ENCODE data around the gene SEBOX.

Gene SEBOX, protein sequence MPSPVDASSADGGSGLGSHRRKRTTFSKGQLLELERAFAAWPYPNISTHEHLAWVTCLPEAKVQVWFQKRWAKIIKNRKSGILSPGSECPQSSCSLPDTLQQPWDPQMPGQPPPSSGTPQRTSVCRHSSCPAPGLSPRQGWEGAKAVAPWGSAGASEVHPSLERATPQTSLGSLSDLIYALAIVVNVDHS

DNA sequence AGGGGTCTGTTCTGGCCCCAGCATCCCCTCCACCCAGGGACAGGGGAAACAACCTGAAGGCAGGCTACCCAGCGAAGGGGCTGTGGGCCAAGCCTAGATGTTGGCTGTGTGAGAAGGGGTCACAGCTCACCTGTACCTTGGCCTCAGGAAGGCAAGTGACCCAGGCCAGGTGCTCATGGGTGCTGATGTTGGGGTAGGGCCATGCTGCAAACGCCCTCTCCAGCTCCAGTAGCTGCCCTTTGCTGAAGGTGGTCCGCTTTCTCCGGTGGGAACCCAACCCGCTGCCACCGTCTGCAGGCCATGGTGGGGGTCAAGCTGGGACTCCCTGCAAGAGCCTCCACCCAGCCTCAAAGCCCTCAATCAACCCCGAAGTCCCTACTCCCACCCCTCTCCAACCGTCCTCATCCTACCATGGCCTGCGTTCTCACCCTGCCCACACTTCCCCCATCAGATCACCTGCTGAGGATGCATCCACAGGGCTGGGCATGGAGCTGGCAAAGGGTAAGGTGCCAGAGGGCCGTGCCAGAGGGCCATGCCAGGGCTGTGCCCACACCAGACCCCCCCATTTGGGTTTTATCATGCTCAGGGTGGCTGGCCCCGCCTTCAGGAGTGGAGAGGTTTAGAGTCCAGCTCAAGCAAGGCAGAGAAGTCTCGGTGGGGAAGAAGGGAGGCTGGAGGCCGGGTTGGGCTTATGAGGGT lies at the start of gene SEBOX:
SEBOX (minus strand) TSS at position 535 of the 699 bp plus-strand sequence; CDS start at position 487, 48 bp downstream.
- no peak for DNase-seq

DNA sequence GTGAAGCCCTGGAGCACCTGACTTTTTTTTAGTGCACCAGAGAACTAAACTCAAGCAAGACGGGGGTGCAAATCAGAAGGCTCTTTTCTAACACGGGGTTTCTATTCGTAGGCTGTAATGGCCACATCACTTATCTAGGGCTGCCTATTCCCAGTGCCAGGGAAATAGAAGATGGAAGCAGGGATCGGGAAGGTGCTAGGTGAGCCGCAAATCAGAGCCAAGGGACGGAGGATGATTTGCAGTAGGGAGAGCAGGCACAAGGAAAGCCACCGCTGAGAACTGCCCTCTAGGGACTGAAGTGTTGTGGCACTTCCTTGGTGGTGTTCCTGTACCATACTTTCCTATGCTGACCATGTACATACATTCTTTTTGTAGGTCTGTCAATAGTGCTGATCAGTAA lies 48.8 kb upstream of the SEBOX start:
- no peak for DNase-seq

DNA sequence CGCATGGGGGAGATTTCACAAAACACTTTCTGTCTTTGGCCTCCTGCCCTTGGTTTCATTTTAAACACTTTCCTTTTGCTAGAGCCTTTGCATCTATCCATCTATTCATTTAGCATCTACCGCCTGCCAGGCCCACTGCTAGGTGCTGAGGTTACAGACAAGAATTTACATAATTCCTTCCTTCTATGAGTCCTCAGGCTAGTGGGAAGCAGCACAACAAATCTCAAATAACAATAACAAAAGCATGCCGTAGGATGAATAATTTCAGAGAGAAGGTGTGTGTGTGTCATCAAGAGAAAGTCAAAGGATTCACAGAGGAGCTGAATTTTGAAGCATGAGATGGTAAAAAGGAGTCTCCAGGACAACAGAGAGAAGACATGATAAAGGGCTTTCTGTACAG lies 47.1 kb upstream of the SEBOX start:
- DNase-seq, result no peak

DNA sequence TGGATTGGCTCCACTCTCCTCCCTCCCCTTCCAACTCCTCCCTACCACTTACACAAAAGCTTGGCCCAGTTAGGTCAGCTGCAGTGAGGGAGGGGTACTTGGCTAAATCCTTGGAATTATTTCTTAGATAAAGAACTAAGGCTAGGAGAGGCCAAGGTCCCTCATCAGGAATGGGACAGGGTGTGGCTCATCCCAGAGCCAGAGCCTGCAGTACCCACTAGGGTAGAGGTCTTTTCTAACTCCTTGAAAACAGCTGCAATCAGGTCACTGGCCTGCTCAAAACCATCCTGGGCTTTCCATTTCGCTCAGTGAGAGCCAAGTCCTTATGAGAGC lies 42.9 kb upstream of the SEBOX start:
- DNase-seq, result no peak

DNA sequence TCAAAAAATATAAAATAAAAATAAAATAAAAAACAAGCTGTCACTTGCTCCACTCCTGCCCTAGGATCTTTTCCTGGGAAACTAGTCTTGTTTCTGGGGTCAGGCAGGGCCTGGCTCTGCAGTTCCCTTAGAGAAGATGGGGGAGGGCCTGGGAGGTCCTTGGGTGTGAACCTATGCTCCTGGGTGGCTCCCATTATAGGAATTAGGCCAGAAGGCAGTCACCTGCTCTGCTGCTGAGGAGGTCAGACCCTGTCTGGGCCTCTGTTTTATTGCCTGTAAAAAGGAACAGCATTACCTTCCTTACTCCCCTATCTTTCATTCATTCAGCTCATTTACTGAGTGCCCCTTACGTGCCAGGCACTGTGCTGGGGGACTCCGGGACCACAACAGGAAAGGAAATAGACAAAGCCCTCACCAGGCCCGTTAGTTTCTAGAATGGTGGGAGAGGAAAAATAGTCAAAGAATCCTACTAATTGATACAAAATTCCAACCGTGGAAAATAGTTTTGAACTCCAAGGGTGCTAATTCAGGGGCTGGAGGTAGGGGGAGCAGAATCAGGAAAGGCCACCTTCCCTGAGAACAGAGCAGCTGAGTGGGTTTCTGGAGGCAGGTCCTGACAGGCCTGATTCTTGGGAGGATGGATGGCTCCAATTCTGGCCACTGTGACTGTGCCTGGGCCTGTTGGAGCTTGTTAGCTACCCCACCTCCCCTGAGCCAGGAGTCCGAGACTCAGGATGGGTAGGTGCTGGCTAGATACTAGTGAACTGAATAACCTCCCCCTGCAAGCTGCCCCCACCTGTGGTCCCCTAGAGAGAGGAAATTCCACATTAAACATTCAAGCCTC lies 42.4 kb upstream of the SEBOX start:
- no peak for DNase-seq

DNA sequence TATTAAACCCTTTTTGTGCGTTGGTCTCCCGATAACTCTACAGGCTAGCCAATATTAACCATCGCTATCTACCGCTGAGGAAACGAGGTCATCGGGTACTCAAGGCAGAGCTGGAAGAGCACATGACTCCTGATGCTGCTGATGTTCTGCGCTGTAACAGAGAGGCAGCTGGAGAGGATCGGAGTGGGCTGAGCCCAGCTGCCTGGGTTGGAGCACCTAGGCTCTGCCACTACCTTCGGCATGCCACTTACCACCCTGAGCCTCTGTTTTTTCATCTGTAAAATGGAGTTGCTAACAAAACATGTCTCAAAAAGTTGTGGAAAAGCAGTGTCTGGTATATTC lies 41.4 kb upstream of the SEBOX start:
- DNase-seq, result no peak

DNA sequence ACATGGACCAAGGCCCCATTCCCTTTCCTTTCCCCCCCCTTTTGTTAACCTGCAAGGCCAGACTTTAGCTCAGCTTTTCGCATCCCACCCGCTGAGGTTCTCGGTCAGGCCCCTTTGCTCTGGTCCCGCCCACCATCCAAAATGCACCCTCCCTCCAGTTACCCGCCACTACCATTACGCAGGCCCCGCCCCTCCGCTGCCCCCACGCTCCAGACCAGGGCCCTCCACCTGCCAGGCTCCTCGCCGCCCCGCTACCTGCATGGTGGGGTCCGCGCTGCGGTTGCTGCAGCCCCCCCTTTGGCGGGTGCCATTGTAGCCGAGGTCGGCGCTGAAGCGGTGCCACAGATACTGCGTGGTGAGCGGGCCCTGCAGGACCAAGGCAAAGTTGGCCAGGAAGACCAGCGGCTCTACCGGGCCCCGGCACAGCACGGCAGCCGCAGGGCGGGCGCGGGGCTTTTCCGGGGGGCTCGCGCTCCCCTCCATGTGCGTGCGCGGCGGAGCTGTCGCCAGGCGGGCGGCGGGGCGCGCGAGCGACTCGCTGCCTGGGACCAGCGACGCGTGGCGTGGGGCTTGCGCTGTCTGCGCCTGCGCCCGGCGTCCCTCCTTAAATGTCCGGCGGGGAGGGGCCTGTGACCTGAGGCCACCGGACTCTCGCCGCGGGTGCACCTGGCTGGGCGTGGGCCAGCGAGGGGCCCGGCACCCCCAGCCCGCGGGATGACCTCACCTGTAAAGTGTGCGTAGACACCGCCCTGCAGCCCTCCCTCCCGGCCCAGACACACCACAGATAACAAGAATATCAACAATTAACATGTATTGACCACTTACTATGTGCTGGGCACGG lies 40.9 kb upstream of the SEBOX start, which contains the start of gene SLC46A1:
SLC46A1 (minus strand) TSS at position 581 of the 841 bp plus-strand sequence; CDS start at position 483, 98 bp downstream.
- no peak for DNase-seq

DNA sequence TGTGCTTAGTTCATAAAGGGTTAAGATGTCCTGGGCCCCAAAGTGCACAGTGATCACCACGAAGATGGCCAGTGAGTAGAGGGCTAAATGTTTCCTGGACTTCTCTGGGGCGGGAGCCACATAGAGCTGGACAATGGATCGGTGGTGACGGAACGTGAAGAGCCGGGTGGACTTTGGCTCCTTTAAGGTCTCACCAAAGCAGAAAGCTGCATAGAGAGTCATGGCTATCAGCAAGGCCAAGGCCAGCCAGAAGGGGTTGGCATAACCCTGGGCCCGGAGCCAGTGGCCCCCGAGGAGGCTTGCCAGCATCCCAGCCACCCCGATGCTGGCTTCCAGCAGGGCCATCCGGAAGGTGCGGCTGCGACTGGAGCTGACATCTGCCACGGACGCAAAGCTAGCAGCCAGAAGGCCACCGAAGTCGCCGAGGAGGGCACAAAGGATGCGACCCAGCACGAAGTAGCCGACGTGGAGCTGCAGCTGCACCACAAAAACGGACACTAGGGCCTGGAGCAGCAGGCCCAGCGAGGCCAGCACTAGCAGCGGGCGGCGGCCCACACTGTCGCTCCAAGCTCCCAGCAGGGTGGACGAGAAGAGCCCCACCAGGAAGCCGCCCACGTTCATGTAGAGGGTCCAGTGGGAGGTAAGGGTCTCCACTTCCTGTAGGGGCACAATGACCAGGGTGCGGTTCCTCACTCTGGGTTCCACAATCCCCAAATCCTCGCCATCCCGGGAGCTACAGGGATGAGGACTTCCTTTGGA lies 40.0 kb upstream of the SEBOX start:
- DNase-seq, result no peak

DNA sequence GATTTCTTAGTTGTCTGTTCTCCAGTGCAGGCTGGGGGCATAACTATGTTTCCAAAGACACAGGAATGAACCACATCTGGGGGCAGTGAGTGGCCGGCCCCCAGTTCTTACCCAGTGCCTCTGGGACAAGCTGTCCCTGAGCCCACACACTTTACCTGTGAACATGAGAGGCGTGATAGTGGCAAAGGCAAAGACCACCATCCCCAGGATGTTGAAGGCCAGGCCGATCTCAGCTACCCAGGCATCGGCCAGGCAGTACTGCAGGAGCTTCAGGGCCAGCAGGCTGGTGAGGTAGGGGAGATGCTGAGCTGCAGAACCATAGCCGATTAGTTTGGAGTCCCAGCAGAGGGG lies 39.4 kb upstream of the SEBOX start:
- DNase-seq, result no peak

DNA sequence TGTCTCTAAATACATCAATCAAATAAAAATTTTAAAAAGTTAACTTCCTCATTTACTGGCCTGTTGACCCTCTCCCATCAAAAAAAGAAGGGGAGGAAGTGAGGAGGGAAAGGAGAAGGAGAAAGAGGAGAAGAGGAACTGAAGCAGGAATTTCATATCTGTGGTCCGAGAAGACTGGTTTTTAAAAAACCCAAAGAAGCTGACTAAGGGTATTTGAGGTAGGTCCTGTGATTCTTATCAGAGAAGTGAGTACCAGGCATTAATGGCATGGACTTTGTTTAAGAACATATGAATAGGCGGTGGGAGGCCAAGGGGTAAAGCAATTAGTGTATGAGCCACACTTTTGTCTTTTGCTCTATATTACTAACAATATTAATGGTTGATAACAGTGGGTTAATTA lies 39.0 kb upstream of the SEBOX start:
- no peak for DNase-seq

DNA sequence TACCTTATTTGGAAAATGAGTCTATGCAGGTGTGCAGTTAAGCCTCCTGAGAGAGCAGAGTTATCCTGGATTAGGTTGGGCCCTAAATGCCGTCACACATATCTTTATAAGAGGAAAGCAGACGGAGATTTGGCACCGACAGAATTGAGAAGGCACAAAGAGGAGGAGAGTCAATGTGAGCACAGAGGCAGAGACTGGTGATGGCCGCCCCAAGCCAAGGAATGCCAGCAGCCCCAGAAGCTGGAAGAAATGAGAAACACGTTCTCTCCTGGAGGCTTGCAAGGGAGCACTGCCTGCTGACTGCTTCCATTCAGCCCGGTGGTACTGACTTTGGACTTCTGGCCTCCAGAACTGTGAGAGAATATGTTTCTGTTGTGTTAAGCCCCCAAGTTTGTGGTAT lies 37.8 kb upstream of the SEBOX start:
- no peak for DNase-seq

DNA sequence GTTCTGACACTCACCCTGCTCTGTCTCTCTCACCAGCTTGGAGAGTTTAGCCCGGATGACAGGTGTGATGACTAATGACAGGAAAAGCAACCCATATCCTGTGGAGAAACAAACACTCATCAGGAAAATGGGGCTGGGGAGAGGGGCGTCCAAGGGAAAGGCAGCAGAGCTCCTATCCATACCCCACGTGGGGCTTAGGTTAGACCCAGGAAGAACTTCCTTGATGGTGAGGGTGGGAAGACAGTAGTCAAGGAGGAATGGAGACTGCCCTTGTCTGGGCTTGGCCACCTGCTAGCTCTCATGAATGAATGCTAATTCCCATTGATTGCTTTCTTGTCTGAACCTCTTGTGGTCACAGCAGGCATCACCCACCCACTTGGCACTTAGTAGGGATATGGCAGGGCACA lies 37.2 kb upstream of the SEBOX start:
- no peak for DNase-seq

DNA sequence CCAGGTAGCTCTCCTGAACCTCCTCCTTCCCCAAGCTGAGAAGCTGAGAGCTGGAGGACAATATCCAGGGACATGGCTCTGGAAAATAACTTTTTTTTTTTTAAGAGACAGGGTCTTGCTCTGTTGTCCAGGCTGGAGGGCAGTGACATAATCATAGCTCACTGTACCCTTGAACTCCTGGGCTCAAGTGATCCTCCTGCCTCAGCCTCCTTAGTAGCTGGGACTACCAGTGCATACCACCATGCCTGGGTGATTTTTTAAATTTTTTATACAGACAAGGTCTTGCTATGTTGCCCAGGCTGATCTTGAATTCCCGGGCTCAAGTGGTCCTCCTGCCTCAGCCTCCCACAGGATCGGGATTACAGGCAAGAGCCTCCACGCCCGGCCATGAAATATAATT lies 34.8 kb upstream of the SEBOX start:
- DNase-seq, result no peak

DNA sequence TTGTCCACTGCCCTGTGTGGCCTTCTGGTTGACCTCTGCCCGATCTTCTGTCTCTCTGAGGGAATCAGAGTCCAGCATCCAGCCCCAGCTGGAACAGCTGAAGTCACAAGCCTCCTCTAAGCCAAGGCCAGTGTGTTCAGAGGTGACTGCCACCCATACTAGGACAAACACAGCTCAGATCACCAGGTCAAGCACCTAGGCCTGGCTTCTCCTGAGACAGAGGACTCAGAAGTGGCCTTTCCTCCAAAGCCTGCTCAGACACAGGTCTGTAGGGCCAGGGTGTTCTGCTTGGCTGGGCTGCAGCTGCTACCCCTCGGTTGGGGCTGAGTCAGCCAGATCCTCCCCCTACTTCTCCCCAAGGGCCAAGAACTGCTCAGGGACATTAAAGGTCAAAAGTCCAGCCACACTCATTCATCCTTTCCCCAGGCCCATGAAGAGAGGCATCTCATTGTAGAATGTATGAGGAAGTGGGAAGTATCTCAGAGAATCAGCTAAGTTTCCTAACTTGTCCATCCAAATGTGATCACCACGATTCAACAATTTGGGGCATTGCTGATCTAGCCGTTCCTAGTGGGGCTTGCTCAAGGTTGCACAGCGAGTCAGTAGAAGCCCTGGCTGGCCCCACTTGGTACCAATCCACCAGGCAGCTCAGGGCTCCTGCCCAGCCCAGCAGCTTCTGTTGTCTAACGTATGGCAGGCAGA lies 33.4 kb upstream of the SEBOX start:
- DNase-seq, result no peak

DNA sequence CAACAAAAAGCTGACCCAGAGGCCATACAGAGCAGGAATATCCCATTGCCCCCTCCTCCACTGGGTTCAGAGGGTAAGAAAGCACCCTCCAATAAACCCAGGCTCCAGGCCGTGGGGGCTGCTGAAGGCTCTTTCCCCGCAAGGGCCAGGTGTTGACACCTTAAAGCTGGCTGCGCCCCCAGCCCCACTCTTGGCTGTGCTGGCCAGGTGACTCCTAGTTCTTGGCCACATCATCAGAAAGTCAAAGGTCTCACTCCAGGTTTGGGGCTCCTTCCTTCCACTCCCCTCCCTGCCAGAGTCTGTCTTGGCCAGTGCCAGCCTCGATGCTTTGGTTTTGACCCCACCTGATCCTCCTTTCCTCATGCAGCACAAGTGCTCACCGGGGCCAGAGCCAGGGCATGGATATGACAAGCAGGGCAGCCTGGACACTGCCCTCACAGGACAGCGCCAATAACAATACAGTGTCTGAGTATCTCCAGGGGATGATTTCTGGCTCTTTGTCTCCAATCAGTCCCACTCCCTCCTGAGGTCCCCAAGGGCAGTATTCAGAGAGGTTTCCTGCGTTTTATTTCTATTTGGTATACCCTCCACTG lies 32.8 kb upstream of the SEBOX start:
- no peak for DNase-seq

DNA sequence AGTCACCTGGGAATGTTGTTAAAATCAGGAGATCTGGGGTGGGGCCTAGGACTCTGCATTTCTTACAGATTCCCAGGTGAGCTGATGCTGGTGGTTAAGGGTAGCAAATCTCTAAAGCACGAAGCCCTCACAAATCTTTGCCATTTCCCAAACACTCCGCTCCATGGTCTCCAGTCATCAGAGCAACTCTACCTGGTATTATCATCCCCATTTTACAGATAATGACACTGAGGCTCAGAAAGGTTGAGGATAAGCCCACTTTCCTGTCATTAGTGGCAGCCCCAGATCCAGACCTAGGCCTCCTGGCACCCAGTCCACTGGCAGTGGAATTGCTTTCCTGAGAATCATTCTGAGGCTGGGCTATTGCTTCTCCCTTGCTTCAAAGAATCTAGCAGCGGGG lies 32.3 kb upstream of the SEBOX start:
- no peak for DNase-seq

DNA sequence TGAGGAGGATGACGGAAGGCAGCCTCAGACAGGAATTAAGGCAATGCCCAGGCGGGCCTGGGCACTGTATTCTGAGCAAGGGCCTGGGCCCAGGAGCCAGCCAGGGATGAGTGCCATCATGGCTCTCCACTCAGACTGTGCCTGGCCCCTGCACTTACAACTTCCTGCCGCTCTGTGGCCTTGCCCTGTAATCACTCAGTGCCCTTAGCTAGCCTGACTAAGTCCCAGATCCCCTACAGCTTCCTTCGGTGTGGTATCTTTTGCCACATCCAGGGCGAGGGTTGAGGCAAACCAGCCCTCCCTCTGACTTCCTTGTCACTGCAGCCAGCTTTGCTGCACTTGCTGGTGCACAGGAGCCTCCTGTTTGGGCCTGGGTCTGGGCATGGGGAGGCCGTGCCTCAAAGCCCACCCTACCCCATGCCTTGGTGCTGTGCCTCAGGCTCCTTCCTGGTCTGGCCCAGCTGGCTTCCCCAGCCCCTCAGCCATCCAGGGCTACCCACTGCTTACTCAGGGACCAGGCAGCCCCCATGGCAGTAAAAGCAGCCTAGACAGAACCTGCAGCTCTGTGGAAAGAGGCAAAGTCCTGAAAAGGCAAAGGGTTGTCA lies 31.7 kb upstream of the SEBOX start:
- no peak for DNase-seq

DNA sequence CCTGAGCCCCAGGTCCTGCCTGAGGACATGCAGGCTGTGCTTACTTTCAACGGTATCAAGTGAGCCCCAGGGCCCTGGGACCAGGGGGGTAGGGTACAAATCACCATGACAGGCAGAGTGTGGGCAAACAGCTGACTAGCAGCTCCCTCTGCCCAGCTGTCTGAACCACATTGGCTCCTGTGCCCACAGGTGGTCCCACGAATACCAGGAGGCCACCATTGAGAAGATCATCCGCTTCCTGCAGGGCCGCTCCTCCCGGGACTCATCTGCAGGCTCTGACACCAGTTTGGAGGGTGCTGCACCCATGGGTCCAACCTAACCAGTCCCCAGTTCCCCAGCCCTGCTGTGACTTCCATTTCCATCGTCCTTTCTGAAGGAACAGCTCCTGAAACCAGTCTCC lies 31.0 kb upstream of the SEBOX start:
- no peak for DNase-seq

DNA sequence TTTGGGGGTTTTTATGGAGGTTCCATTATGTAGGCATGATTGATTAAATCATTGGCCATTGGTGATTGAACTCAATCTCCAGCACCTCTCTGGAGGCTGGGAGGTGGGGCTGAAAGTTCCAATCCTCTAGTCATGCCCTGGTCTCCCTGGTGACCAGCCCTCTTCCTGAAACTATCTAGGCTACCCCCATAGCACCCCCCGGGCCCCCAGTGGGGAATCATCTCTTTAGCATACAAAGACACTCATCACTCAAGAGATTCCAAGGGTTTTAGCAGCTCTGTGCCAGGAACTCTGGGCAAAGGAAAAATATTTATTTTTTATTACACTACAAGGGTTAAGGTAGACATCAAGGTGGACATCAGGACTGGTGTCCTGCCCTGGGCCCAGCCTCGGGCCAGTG lies 30.4 kb upstream of the SEBOX start:
- DNase-seq, result no peak

DNA sequence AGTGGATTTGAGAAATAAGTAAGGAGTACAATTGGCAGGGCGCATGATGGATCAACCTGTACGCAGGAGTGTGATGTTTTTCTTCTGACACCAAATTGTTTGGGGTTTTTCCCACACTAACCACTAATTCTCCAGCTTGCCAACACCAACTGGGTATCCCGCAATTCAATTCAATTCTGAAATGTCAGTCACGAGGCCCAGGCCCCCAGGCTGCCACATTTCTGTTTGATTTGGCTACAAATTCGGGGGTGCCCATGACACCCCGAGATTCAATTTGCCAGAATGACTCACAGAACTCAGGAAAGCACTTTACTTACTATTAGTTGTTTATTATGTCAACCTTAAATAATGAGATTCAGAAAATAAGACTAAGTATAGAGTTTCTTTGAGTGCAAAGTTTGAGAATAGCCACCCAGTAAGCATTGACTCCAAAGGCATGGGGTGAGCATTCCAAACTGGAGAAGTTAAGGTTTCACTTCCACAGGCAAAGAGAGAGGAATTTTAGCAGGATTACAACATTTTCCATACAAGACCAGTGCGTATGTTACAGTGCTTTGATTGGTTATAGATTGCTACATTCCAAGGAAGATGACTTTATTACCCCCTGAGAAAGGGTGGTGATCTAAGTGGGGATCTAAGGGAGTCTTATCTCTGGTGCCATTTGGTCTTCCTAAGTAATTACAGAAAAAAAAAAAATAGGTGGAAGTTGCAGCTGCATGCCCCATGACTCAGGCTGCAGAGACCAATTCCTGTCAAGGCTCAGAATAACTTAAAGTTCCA lies 29.5 kb upstream of the SEBOX start:
- DNase-seq, result no peak
